Measurements from ENCODE around the gene AFG3L2. TPM values are rescaled to one million over a fixed set of nuclear protein-coding genes. Genes with fewer than 3 reads are reported as not detected.
A peak's percentile ranks its signal among the peaks of the same experiment; 100 is the strongest.

AFG3L2 gene
- total and polyA plus RNA-seq, 2 experiments from 2014 or later: 50.3 to 105 TPM

DNA sequence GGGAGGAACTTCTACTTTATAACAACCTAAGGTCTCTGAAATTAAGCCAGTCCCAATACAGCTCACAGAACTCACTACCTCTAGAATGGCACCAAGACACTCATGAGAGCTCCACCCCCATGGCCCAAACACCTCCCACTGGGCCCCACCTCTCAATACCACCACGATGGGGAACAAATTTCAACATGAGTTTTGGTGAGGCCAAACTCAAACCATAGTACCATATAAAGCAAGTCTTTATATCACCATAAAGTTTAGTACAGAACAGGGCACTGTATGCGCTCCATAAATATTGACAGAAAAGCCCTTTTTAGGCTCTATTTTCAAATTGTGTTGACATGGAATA lies 3.3 kb downstream of the AFG3L2 start:
- Mint-ChIP-seq H3K4me1 (peaks cover 30% of the 10 kb centered on the region), H3K27me3 (ENCODE audit: insufficient read depth, low read depth, poor library complexity) (peaks cover 8% of the 10 kb centered on the region), H3K27ac (no peak overlapping the region), H3K36me3 (ENCODE audit: low read depth) (peaks cover 22% of the 10 kb centered on the region), H3K4me3 (no peak overlapping the region), H3K9me3 (no peaks in the 10 kb centered on the region)
- Histone ChIP-seq H3K9me2 (ENCODE audit: insufficient read depth) (no peaks in the 10 kb centered on the region), H3K4me2 (peak overlapping the region; percentile 2; the same call in 1 of the 2 replicates), H3K27ac (ENCODE audit: low read depth) (no peak overlapping the region), H2AFZ (no peak overlapping the region), H3K79me2 (replicated peaks; ENCODE audit: insufficient read depth) (peaks cover 79% of the 10 kb centered on the region), H4K20me1 (replicated peaks; ENCODE audit: insufficient read depth) (peaks cover 48% of the 10 kb centered on the region), H3K4me3 (0 out of 2 replicates have a peak overlapping the region, but pooled peaks have one; percentile 95), H3K27me3 (ENCODE audit: insufficient read depth) (no peaks in the 10 kb centered on the region), H3F3A (replicated peaks; ENCODE audit: low read depth) (0 out of 2 replicates have a peak, but pooled peaks cover 13% of the 10 kb centered on the region), H3K36me3 (ENCODE audit: insufficient read depth) (no peaks in the 10 kb centered on the region; the same call in 1 of the 2 replicates), H3K4me1 (ENCODE audit: insufficient read depth) (peaks cover 30% of the 10 kb centered on the region)
- TF ChIP-seq, protein P1, sequence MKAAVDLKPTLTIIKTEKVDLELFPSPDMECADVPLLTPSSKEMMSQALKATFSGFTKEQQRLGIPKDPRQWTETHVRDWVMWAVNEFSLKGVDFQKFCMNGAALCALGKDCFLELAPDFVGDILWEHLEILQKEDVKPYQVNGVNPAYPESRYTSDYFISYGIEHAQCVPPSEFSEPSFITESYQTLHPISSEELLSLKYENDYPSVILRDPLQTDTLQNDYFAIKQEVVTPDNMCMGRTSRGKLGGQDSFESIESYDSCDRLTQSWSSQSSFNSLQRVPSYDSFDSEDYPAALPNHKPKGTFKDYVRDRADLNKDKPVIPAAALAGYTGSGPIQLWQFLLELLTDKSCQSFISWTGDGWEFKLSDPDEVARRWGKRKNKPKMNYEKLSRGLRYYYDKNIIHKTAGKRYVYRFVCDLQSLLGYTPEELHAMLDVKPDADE (IDR thresholded peaks at IDR 0.05): no peak
- no peak for TF ChIP-seq EZH2 (IDR thresholded peaks at IDR 0.05; ENCODE audit: low read depth, unreplicated experiment)
- TF ChIP-seq ZNF114 (CRISPR knock-in tag; IDR thresholded peaks at IDR 0.05): no peak
- TF ChIP-seq, protein P2, sequence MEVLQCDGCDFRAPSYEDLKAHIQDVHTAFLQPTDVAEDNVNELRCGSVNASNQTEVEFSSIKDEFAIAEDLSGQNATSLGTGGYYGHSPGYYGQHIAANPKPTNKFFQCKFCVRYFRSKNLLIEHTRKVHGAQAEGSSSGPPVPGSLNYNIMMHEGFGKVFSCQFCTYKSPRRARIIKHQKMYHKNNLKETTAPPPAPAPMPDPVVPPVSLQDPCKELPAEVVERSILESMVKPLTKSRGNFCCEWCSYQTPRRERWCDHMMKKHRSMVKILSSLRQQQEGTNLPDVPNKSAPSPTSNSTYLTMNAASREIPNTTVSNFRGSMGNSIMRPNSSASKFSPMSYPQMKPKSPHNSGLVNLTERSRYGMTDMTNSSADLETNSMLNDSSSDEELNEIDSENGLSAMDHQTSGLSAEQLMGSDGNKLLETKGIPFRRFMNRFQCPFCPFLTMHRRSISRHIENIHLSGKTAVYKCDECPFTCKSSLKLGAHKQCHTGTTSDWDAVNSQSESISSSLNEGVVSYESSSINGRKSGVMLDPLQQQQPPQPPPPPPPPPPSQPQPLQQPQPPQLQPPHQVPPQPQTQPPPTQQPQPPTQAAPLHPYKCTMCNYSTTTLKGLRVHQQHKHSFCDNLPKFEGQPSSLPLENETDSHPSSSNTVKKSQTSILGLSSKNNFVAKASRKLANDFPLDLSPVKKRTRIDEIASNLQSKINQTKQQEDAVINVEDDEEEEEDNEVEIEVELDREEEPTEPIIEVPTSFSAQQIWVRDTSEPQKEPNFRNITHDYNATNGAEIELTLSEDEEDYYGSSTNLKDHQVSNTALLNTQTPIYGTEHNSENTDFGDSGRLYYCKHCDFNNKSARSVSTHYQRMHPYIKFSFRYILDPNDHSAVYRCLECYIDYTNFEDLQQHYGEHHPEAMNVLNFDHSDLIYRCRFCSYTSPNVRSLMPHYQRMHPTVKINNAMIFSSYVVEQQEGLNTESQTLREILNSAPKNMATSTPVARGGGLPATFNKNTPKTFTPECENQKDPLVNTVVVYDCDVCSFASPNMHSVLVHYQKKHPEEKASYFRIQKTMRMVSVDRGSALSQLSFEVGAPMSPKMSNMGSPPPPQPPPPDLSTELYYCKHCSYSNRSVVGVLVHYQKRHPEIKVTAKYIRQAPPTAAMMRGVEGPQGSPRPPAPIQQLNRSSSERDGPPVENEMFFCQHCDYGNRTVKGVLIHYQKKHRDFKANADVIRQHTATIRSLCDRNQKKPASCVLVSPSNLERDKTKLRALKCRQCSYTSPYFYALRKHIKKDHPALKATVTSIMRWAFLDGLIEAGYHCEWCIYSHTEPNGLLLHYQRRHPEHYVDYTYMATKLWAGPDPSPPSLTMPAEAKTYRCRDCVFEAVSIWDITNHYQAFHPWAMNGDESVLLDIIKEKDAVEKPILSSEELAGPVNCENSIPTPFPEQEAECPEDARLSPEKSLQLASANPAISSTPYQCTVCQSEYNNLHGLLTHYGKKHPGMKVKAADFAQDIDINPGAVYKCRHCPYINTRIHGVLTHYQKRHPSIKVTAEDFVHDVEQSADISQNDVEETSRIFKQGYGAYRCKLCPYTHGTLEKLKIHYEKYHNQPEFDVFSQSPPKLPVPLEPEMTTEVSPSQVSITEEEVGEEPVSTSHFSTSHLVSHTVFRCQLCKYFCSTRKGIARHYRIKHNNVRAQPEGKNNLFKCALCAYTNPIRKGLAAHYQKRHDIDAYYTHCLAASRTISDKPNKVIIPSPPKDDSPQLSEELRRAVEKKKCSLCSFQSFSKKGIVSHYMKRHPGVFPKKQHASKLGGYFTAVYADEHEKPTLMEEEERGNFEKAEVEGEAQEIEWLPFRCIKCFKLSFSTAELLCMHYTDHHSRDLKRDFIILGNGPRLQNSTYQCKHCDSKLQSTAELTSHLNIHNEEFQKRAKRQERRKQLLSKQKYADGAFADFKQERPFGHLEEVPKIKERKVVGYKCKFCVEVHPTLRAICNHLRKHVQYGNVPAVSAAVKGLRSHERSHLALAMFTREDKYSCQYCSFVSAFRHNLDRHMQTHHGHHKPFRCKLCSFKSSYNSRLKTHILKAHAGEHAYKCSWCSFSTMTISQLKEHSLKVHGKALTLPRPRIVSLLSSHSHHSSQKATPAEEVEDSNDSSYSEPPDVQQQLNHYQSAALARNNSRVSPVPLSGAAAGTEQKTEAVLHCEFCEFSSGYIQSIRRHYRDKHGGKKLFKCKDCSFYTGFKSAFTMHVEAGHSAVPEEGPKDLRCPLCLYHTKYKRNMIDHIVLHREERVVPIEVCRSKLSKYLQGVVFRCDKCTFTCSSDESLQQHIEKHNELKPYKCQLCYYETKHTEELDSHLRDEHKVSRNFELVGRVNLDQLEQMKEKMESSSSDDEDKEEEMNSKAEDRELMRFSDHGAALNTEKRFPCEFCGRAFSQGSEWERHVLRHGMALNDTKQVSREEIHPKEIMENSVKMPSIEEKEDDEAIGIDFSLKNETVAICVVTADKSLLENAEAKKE (CRISPR knock-in tag; IDR thresholded peaks at IDR 0.05): no peak
- no peak for TF ChIP-seq POLR2AphosphoS5 (IDR thresholded peaks at IDR 0.05; ENCODE audit: low read depth)
- TF ChIP-seq ZNF331 (CRISPR knock-in tag; IDR thresholded peaks at IDR 0.05; ENCODE audit: low read depth): no peak
- TF ChIP-seq NANOG (IDR thresholded peaks at IDR 0.05; ENCODE audit: borderline replicate concordance): no peak
- TF ChIP-seq, protein P3, sequence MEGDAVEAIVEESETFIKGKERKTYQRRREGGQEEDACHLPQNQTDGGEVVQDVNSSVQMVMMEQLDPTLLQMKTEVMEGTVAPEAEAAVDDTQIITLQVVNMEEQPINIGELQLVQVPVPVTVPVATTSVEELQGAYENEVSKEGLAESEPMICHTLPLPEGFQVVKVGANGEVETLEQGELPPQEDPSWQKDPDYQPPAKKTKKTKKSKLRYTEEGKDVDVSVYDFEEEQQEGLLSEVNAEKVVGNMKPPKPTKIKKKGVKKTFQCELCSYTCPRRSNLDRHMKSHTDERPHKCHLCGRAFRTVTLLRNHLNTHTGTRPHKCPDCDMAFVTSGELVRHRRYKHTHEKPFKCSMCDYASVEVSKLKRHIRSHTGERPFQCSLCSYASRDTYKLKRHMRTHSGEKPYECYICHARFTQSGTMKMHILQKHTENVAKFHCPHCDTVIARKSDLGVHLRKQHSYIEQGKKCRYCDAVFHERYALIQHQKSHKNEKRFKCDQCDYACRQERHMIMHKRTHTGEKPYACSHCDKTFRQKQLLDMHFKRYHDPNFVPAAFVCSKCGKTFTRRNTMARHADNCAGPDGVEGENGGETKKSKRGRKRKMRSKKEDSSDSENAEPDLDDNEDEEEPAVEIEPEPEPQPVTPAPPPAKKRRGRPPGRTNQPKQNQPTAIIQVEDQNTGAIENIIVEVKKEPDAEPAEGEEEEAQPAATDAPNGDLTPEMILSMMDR (conservative IDR thresholded peaks at IDR 0.05; ENCODE audit: low read depth in 2 of 2): no peak
- TF ChIP-seq JUNB (IDR thresholded peaks at IDR 0.05; ENCODE audit: unreplicated experiment): no peak
- TF ChIP-seq STAT1 (IDR thresholded peaks at IDR 0.05; ENCODE audit: unreplicated experiment): no peak
- TF ChIP-seq CREB1 (CRISPR knock-in tag; IDR thresholded peaks at IDR 0.05; ENCODE audit: low read depth): no peak
- no peak for TF ChIP-seq EZH2phosphoT487 (IDR thresholded peaks at IDR 0.05; ENCODE audit: unreplicated experiment)
- TF ChIP-seq, protein P4, sequence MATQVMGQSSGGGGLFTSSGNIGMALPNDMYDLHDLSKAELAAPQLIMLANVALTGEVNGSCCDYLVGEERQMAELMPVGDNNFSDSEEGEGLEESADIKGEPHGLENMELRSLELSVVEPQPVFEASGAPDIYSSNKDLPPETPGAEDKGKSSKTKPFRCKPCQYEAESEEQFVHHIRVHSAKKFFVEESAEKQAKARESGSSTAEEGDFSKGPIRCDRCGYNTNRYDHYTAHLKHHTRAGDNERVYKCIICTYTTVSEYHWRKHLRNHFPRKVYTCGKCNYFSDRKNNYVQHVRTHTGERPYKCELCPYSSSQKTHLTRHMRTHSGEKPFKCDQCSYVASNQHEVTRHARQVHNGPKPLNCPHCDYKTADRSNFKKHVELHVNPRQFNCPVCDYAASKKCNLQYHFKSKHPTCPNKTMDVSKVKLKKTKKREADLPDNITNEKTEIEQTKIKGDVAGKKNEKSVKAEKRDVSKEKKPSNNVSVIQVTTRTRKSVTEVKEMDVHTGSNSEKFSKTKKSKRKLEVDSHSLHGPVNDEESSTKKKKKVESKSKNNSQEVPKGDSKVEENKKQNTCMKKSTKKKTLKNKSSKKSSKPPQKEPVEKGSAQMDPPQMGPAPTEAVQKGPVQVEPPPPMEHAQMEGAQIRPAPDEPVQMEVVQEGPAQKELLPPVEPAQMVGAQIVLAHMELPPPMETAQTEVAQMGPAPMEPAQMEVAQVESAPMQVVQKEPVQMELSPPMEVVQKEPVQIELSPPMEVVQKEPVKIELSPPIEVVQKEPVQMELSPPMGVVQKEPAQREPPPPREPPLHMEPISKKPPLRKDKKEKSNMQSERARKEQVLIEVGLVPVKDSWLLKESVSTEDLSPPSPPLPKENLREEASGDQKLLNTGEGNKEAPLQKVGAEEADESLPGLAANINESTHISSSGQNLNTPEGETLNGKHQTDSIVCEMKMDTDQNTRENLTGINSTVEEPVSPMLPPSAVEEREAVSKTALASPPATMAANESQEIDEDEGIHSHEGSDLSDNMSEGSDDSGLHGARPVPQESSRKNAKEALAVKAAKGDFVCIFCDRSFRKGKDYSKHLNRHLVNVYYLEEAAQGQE (IDR thresholded peaks at IDR 0.05; ENCODE audit: unreplicated experiment): no peak
- ATAC-seq (no peak), DNase-seq (ENCODE audit: low spot score) (no peak)
